Measurements from ENCODE around the gene SMARCD2. TPM values are rescaled to one million over a fixed set of nuclear protein-coding genes. Genes with fewer than 3 reads are reported as not detected.
"Not testable (repeated sequence)": the region's sequence is repeated elsewhere in the genome, so short reads cannot be mapped to it uniquely, and the experiment has no call there.

SMARCD2 gene
- polyA plus RNA-seq, 4 donors, result 42.7 to 61.0 (median 55.5) TPM

DNA sequence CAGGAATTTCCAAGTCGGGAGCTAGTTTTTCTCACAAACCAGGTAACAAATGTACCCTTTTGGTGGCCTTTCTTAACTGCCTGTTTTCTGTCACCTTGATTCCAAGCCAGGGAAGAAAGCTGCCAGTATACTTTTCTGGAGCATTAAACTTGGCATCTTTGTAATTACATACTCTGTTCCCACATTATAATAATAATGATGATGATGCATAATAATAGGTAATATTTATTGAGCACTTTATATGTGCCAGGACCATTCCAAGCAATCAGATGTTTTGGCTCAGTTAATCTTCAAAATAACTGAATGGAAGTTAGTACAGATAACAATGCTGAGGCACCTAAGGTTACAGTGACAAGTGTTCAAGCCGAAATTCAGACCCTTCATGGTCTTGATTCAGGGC is 26.4 kb downstream of the SMARCD2 start:
- no peak for DNase-seq (ENCODE audit: low read depth in 4 of 4, low spot score in 3 of 4)

GRCh38 chr17:63809970-63810369 is 32.5 kb downstream of the SMARCD2 start:
- DNase-seq (ENCODE audit: low read depth in 4 of 4, low spot score in 3 of 4), result no peak

GRCh38 chr17:63805591-63805990 is 36.9 kb downstream of the SMARCD2 start:
- DNase-seq (ENCODE audit: low read depth in 4 of 4, low spot score in 3 of 4), result no peak

DNA sequence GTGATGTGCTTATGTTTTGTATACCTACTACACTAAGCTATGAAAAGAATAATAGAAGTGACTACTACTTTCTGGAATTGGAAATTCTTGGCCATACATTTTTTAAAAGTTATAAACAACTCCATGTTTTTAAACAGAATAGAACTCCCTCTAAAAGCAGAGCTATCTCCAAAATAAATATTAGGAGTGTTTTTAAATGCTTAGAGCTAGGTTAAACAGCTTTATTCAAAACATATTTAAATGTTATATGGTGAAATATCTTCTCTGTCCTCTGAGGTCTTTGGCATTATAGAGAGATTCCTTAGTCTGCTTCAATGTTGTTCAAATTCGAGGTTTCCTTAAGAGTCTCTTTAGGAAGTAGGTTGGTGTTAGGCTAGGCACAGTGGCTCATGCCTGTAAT is 38.2 kb downstream of the SMARCD2 start:
- DNase-seq (ENCODE audit: low read depth in 4 of 4, low spot score in 3 of 4), result no peak

- DNase-seq (ENCODE audit: low read depth in 4 of 4, low spot score in 3 of 4), result no peak
Measured at GRCh38 chr17:63800783-63801182, 41.7 kb downstream of the SMARCD2 start.

- no peak for DNase-seq (ENCODE audit: low read depth in 4 of 4, low spot score in 3 of 4)
Measured at GRCh38 chr17:63798572-63799106, 43.8 kb downstream of the SMARCD2 start.

- not testable (repeated sequence) for DNase-seq (ENCODE audit: low read depth in 4 of 4, low spot score in 3 of 4)
Measured at GRCh38 chr17:63796375-63796774, 46.1 kb downstream of the SMARCD2 start.

DNA sequence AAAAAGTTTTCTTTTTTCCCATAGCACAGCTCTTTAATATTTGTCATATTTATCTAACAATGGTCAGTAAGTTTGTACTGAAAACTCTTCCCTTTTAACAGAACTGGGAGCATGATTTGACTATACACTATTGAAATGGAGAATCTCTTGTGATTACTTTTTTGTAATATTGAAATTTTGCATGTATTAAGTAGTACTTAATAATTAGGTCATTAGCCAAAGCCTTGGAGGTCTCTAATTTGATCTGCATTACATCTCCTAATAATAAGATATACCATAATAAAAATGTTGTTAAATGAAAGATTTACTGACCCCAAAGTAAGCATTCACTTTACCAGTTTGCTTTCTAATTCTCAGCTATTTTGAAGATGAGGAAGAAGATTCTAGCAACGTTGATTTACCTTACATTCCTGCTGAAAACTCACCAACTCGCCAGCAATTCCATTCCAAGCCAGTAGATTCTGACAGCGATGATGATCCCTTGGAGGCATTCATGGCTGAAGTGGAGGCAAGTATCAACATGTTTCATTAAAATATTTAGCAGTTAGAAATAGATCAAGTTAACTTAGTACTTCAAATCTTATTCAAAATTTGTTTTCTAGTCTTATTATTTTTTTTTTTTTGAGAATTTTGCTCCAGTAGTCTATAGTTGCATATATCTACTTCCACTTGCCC is 50.3 kb downstream of the SMARCD2 start:
- no peak for DNase-seq (ENCODE audit: low read depth in 4 of 4, low spot score in 3 of 4)

DNA sequence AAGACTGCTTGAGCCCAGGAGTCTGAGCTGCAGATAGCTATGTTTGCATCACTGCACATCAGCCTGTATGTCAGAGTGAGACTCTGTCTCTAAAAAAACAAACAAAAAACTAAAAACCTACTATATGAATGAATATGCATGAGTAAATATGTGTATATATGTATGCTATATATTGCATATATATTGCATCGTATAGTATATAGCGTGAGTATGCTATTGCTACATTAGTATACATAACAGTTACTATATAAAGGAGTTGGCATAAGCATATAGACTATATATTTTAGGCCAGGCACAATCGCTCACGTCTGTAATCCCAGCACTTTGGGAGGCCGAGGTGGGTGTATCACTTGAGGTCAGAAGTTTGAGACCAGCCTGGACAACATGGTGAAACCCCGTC is 52.4 kb downstream of the SMARCD2 start:
- no peak for DNase-seq (ENCODE audit: low read depth in 4 of 4, low spot score in 3 of 4)

DNA sequence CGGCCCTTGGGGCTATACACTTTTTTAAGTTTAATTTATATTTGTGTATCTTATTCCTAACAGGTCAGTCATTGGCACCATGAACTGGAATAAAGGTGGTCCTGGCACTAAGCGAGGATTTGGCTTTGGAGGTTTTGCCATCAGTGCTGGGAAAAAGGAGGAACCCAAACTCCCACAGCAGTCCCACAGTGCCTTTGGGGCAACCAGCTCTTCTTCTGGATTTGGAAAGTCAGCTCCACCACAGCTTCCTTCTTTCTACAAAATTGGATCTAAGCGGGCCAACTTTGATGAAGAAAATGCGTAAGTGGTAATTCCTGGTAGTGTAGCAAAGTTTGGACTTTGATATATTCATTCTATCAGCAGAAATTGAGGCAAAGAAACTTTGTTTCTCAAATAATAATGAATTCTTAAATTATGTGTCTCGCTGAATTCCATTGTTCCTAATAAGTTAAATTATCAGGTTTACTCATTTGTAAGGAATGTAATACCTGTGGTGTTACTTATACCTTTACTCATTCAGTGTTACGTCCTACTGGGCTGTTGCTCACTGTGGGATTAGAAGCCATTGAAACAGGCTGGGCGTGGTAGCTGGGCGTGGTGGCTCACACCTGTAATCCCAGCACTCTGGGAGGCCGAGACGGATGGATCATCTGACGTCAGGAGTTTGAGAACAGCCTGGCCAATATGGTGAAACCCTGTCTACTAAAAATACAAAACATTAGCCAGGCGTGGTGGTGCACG is 55.3 kb downstream of the SMARCD2 start:
- DNase-seq (ENCODE audit: low read depth in 4 of 4, low spot score in 3 of 4), result no peak

DNA sequence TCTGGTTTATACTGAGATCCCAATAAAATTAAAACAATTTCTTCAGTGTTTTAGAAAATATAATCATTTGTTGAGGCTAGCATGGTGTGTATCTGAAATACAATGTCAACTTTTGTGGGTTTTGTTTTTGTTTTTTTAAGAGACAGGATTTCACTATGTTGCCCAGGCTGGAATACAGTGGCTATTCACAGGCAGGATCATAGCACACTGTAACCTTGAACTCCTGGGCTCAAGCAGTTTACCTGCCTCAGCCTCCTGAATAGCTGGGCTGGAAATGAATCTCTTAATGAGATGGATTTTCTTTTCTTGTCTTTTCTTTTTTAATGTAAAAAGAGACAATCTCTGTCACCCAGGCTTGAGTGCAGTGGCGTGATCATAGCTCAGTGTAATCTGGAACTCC is 56.4 kb downstream of the SMARCD2 start:
- DNase-seq (ENCODE audit: low read depth in 4 of 4, low spot score in 3 of 4), result no peak

- DNase-seq (ENCODE audit: low read depth in 4 of 4, low spot score in 3 of 4), result no peak
Measured at GRCh38 chr17:63785556-63785955, 56.9 kb downstream of the SMARCD2 start.

DNA sequence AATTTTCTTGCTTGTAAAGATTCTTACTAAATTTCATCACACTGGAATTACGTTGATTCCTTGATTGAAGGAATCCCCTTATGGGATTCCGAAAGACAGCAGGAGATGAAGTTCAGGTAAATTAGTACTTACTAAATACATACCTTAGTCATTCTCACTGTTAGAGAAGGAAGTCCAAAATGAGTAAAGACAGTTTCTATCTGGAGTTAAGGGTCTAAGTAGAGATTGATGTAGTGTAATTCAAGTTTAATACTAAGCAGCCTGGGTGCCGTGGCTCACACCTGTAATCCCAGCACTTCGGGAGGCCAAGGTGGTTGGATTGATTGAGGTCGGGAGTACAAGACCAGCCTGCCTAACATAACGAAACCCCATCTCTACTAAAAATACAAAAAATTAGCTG is 59.0 kb downstream of the SMARCD2 start:
- DNase-seq (ENCODE audit: low read depth in 4 of 4, low spot score in 3 of 4), result no peak

Other genes with a start within 250 kb of the SMARCD2 start
- gene TACO1, start 241.8 kb downstream of the SMARCD2 start, polyA plus RNA-seq (ENCODE audit: insufficient read length in 4 of 4), result 10 to 100 TPM; 13.6 to 28.2 (median 25.7) TPM
- gene MAP3K3, start 220.3 kb downstream of the SMARCD2 start, polyA plus RNA-seq (ENCODE audit: insufficient read length in 4 of 4), result 10 to 100 TPM; 27.5 to 40.8 (median 30.4) TPM
- 10 to 100 TPM; 20.0 to 37.0 (median 23.2) TPM for gene LIMD2, start 142.6 kb downstream of the SMARCD2 start, polyA plus RNA-seq (ENCODE audit: insufficient read length in 4 of 4)
- 10 to 100 TPM; 36.6 to 73.5 (median 44.7) TPM for gene STRADA, start 100.9 kb downstream of the SMARCD2 start, polyA plus RNA-seq (ENCODE audit: insufficient read length in 4 of 4)
- 100 to 1,000 TPM in 2 of 4 donors, 10 to 100 TPM in 2; 60.3 to 120 (median 105) TPM for gene CCDC47, start 69.1 kb downstream of the SMARCD2 start, polyA plus RNA-seq (ENCODE audit: insufficient read length in 4 of 4)
- 100 to 1,000 TPM; 155 to 200 (median 186) TPM for gene DDX42, start 68.5 kb downstream of the SMARCD2 start, polyA plus RNA-seq (ENCODE audit: insufficient read length in 4 of 4)
- 100 to 1,000 TPM; 122 to 197 (median 173) TPM for gene PSMC5, start 15.3 kb downstream of the SMARCD2 start, polyA plus RNA-seq (ENCODE audit: insufficient read length in 4 of 4)
- 10 to 100 TPM; 40.5 to 83.2 (median 59.9) TPM for gene FTSJ3, start 15.0 kb downstream of the SMARCD2 start, polyA plus RNA-seq (ENCODE audit: insufficient read length in 4 of 4)
- under 1 TPM in 2 of 4 donors, not detected in 2; 0.17 to 0.90 TPM for gene CSH2, start 31.0 kb upstream of the SMARCD2 start, polyA plus RNA-seq (ENCODE audit: insufficient read length in 4 of 4)
- not detected for gene GH2, start 39.3 kb upstream of the SMARCD2 start, polyA plus RNA-seq (ENCODE audit: insufficient read length in 4 of 4)
- gene CSH1, start 53.9 kb upstream of the SMARCD2 start, polyA plus RNA-seq (ENCODE audit: insufficient read length in 4 of 4), result 1 to 10 TPM in 1 of 4 donors, not detected in 3; 2.7 TPM
- gene CSHL1, start 68.6 kb upstream of the SMARCD2 start, polyA plus RNA-seq (ENCODE audit: insufficient read length in 4 of 4), result not detected
- gene GH1, start 76.2 kb upstream of the SMARCD2 start, polyA plus RNA-seq (ENCODE audit: insufficient read length in 4 of 4), result not detected
- 1 to 10 TPM; 1.2 to 3.5 (median 2.7) TPM for gene CD79B, start 89.6 kb upstream of the SMARCD2 start, polyA plus RNA-seq (ENCODE audit: insufficient read length in 4 of 4)
- gene SCN4A, start 130.2 kb upstream of the SMARCD2 start, polyA plus RNA-seq (ENCODE audit: insufficient read length in 4 of 4), result 1 to 10 TPM in 2 of 4 donors, under 1 TPM in 2; 0.67 to 1.5 (median 1.1) TPM
- gene PRR29, start 155.7 kb upstream of the SMARCD2 start, polyA plus RNA-seq (ENCODE audit: insufficient read length in 4 of 4), result 1 to 10 TPM; 1.2 to 3.9 (median 3.1) TPM
- gene ICAM2, start 177.9 kb upstream of the SMARCD2 start, polyA plus RNA-seq (ENCODE audit: insufficient read length in 4 of 4), result 10 to 100 TPM; 21.7 to 27.7 (median 26.7) TPM